Measurements from ENCODE around the gene EDRF1. TPM values are rescaled to one million over a fixed set of nuclear protein-coding genes. Genes with fewer than 3 reads are reported as not detected.
A peak's percentile ranks its signal among the peaks of the same experiment; 100 is the strongest.

The EDRF1 gene
- polyA plus RNA-seq, 1 donor (not counting 4 experiments of a cell fraction or from before 2014, with no cell fraction given): 20.4 TPM

DNA sequence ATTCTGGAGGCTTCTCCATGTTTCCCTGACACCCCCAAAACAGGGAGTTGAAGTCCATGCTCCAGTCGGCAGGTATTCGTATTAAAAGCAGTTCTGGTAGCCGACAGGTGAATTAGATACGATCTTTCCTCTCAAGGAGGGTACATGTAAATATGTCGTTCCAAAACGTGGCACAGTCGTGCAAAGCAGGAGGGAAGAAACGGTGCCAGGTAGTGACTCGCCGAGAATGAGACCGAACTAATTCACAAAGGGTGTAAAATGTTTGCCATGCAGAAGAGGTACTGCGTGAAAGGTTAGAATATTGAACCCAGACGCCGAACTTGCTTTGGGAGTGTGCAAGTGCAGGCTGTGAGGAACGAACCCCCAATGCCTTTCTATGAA lies 483 bp downstream of the EDRF1 start:
- dilution Hi-C loops (cut with MboI; ENCODE audit: extremely low pct_ligation_motif_present, low sequenced_read_pairs): no loop called here
- Histone ChIP-seq H3K9ac (ENCODE audit: control insufficient read depth, extremely low read depth, insufficient read depth, low read length) (peak overlapping the region; percentile 95), H3K4me1 (ENCODE audit: control insufficient read depth, extremely low read depth, insufficient read depth, low read length) (peaks cover 14% of the 10 kb centered on the region), H3K79me2 (ENCODE audit: control insufficient read depth, insufficient read depth, low read length) (peaks cover 28% of the 10 kb centered on the region), H3K4me3 (ENCODE audit: control insufficient read depth in 2 of 3, extremely low read depth in 1 of 3, insufficient read depth in 2 of 3, low read depth in 1 of 3, low read length in 3 of 3) (peak overlapping the region; percentile 74 to 99 (median 98)), H2AFZ (ENCODE audit: control insufficient read depth, low read length) (peak overlapping the region; percentile 95), H3K27me3 (ENCODE audit: control insufficient read depth, extremely low read depth, insufficient read depth, low read length) (no peaks in the 10 kb centered on the region), H3K4me2 (ENCODE audit: control insufficient read depth, extremely low read depth, insufficient read depth, low read depth, low read length) (peak overlapping the region; percentile 63), H3K9me3 (ENCODE audit: control insufficient read depth, low read depth, low read length) (no peaks in the 10 kb centered on the region), H3K9me1 (ENCODE audit: control insufficient read depth, extremely low read depth, insufficient read depth, low read length) (no peaks in the 10 kb centered on the region), H4K20me1 (ENCODE audit: control insufficient read depth, extremely low read depth, insufficient read depth, low read length) (no peaks in the 10 kb centered on the region), H3K27ac (ENCODE audit: control insufficient read depth, insufficient read depth, low read length) (peak overlapping the region; percentile 90), H3K36me3 (ENCODE audit: control insufficient read depth in 2 of 2, extremely low read depth in 1 of 2, insufficient read depth in 2 of 2, low read length in 2 of 2) (peaks cover 6 to 13% of the 10 kb centered on the region in 2 experiments)
- DNase-seq (ENCODE audit: low read depth, low spot score): no peak
- TF ChIP-seq EZH2 (IDR thresholded peaks at IDR 0.05; ENCODE audit: low read length): no peak
- TF ChIP-seq, protein P1, sequence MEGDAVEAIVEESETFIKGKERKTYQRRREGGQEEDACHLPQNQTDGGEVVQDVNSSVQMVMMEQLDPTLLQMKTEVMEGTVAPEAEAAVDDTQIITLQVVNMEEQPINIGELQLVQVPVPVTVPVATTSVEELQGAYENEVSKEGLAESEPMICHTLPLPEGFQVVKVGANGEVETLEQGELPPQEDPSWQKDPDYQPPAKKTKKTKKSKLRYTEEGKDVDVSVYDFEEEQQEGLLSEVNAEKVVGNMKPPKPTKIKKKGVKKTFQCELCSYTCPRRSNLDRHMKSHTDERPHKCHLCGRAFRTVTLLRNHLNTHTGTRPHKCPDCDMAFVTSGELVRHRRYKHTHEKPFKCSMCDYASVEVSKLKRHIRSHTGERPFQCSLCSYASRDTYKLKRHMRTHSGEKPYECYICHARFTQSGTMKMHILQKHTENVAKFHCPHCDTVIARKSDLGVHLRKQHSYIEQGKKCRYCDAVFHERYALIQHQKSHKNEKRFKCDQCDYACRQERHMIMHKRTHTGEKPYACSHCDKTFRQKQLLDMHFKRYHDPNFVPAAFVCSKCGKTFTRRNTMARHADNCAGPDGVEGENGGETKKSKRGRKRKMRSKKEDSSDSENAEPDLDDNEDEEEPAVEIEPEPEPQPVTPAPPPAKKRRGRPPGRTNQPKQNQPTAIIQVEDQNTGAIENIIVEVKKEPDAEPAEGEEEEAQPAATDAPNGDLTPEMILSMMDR (optimal IDR thresholded peaks at IDR 0.05 in 1 of 3, IDR thresholded peaks at IDR 0.05 in 1 of 3, conservative IDR thresholded peaks at IDR 0.05 in 1 of 3; ENCODE audit: extremely low read depth in 1 of 3, insufficient read depth in 2 of 3, low read length in 3 of 3): no peak
- no peak for FAIRE-seq

- H3K79me2 ChIP-seq (ENCODE audit: control insufficient read depth, insufficient read depth, low read length): peaks cover 28% of the 10 kb centered on the region
- H4K20me1 ChIP-seq (ENCODE audit: control insufficient read depth, extremely low read depth, insufficient read depth, low read length): no peaks in the 10 kb centered on the region
- no peaks in the 10 kb centered on the region for H3K27me3 ChIP-seq (ENCODE audit: control insufficient read depth, extremely low read depth, insufficient read depth, low read length)
- TF ChIP-seq, protein P1 (optimal IDR thresholded peaks at IDR 0.05 in 1 of 3, IDR thresholded peaks at IDR 0.05 in 1 of 3, conservative IDR thresholded peaks at IDR 0.05 in 1 of 3; ENCODE audit: extremely low read depth in 1 of 3, insufficient read depth in 2 of 3, low read length in 3 of 3): no peak
- no peak for TF ChIP-seq EZH2 (IDR thresholded peaks at IDR 0.05; ENCODE audit: low read length)
- FAIRE-seq (no peak), DNase-seq (ENCODE audit: low read depth, low spot score) (no peak)
- H3K9me1 ChIP-seq (ENCODE audit: control insufficient read depth, extremely low read depth, insufficient read depth, low read length): no peaks in the 10 kb centered on the region
- peak overlapping the region; percentile 63 for H3K4me2 ChIP-seq (ENCODE audit: control insufficient read depth, extremely low read depth, insufficient read depth, low read depth, low read length)
- no peak overlapping the region for H2AFZ ChIP-seq (ENCODE audit: control insufficient read depth, low read length)
- peaks cover 14% of the 10 kb centered on the region for H3K4me1 ChIP-seq (ENCODE audit: control insufficient read depth, extremely low read depth, insufficient read depth, low read length)
- no peak overlapping the region for H3K27ac ChIP-seq (ENCODE audit: control insufficient read depth, insufficient read depth, low read length)
- peaks cover 9 to 15% of the 10 kb centered on the region in 2 experiments for H3K36me3 ChIP-seq (ENCODE audit: control insufficient read depth in 2 of 2, extremely low read depth in 1 of 2, insufficient read depth in 2 of 2, low read length in 2 of 2)
- H3K9me3 ChIP-seq (ENCODE audit: control insufficient read depth, low read depth, low read length): no peaks in the 10 kb centered on the region
- no peak overlapping the region for H3K9ac ChIP-seq (ENCODE audit: control insufficient read depth, extremely low read depth, insufficient read depth, low read length)
- dilution Hi-C loops (cut with MboI; ENCODE audit: extremely low pct_ligation_motif_present, low sequenced_read_pairs): no loop called here
- peak overlapping the region in 2 of 3 experiments; percentile 98 to 99 for H3K4me3 ChIP-seq (ENCODE audit: control insufficient read depth in 2 of 3, extremely low read depth in 1 of 3, insufficient read depth in 2 of 3, low read depth in 1 of 3, low read length in 3 of 3)
These were observed 1.5 kb downstream of the EDRF1 start for GRCh38 chr10:125721035-125721434.

Measured in keratinocyte (primary cell).